ENCODE measurements around the gene PI4KA. TPM values are rescaled to one million over a fixed set of nuclear protein-coding genes. Genes with fewer than 3 reads are reported as not detected.

The PI4KA gene
- polyA plus RNA-seq, 1 of the 3 experiments (the other 2 are of a cell fraction), result 30.0 TPM

DNA sequence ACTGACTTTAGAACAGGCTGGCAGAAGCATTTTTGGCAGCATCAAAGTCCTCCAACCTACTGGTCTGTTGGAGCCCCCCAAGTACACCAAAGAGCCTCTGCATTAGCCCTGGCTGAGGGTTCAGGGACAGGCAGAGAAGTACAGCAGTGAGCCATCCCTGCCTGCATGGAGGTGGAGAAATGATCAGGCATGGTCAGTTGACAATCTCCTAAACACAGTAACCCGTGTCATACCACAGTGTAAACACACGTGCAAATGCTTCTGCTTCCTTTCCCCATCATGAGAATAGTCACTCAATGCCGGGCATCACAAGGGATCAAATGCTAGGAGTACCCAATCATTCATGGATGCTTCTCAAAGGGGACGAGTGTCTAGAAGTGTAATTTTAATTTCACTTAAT is 76.5 kb downstream of the PI4KA start:
- H4K20me1 ChIP-seq (ENCODE audit: insufficient read depth), result 0 out of 2 replicates have a peak, but pooled peaks cover 5% of the 10 kb centered on the region
- no peak overlapping the region for H2AFZ ChIP-seq (ENCODE audit: low read depth)
- ChIA-PET CTCF (interaction anchor here (1.3 to 3.9 kb wide), 2 partner anchors 21 to 42 kb away, joined by 3 to 16 read pairs; no protein-coding TSS in a partner anchor), POLR2A (no interaction called here)
- H3K4me2 ChIP-seq, result no peak overlapping the region
- no peaks in the 10 kb centered on the region for H3K9me2 ChIP-seq
- 95% methylated on average over 4 of the region's 4 CpGs for WGBS (ENCODE audit: low lambda C conversion rate)
- H3K36me3 ChIP-seq (replicated peaks in 1 of 2; ENCODE audit: control insufficient read depth in 1 of 2, insufficient read depth in 2 of 2, low read length in 1 of 2), result peaks cover 4 to 7% of the 10 kb centered on the region in 2 experiments
- H3K79me2 ChIP-seq (ENCODE audit: insufficient read depth), result no peaks in the 10 kb centered on the region
- H3F3A ChIP-seq (replicated peaks; ENCODE audit: insufficient read depth), result no peaks in the 10 kb centered on the region
- H3K27ac ChIP-seq (ENCODE audit: low read depth in 2 of 2, low read length in 1 of 2), result no peak overlapping the region
- no peaks in the 10 kb centered on the region for H3K4me1 ChIP-seq (ENCODE audit: control insufficient read depth in 1 of 2, insufficient read depth in 2 of 2, low read depth in 1 of 2, low read length in 1 of 2)
- TF ChIP-seq FOXM1 (IDR thresholded peaks at IDR 0.05; ENCODE audit: low read depth), result no peak
- no peak for TF ChIP-seq JUND (IDR thresholded peaks at IDR 0.05)
- no peak for TF ChIP-seq GATA2 (CRISPR knock-in tag; IDR thresholded peaks at IDR 0.05)
- TF ChIP-seq EZH2phosphoT487 (IDR thresholded peaks at IDR 0.05; ENCODE audit: borderline replicate concordance, low read depth), result no peak
- no peak for TF ChIP-seq TAF1 (IDR thresholded peaks at IDR 0.05; ENCODE audit: borderline replicate concordance, low read depth, low read length)
- TF ChIP-seq PBX3 (IDR thresholded peaks at IDR 0.05), result no peak
- TF ChIP-seq EP300 (IDR thresholded peaks at IDR 0.05; ENCODE audit: borderline replicate concordance in 1 of 2, low read depth in 1 of 2, low read length in 1 of 2), result no peak
- no peak for TF ChIP-seq ELF1 (IDR thresholded peaks at IDR 0.05)
- TF ChIP-seq MXI1 (IDR thresholded peaks at IDR 0.05; ENCODE audit: low read depth, low read length), result no peak
- TF ChIP-seq, protein P1, sequence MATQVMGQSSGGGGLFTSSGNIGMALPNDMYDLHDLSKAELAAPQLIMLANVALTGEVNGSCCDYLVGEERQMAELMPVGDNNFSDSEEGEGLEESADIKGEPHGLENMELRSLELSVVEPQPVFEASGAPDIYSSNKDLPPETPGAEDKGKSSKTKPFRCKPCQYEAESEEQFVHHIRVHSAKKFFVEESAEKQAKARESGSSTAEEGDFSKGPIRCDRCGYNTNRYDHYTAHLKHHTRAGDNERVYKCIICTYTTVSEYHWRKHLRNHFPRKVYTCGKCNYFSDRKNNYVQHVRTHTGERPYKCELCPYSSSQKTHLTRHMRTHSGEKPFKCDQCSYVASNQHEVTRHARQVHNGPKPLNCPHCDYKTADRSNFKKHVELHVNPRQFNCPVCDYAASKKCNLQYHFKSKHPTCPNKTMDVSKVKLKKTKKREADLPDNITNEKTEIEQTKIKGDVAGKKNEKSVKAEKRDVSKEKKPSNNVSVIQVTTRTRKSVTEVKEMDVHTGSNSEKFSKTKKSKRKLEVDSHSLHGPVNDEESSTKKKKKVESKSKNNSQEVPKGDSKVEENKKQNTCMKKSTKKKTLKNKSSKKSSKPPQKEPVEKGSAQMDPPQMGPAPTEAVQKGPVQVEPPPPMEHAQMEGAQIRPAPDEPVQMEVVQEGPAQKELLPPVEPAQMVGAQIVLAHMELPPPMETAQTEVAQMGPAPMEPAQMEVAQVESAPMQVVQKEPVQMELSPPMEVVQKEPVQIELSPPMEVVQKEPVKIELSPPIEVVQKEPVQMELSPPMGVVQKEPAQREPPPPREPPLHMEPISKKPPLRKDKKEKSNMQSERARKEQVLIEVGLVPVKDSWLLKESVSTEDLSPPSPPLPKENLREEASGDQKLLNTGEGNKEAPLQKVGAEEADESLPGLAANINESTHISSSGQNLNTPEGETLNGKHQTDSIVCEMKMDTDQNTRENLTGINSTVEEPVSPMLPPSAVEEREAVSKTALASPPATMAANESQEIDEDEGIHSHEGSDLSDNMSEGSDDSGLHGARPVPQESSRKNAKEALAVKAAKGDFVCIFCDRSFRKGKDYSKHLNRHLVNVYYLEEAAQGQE (IDR thresholded peaks at IDR 0.05; ENCODE audit: low read depth, low read length), result no peak
- TF ChIP-seq SIN3A (IDR thresholded peaks at IDR 0.05; ENCODE audit: borderline replicate concordance, low read depth, low read length), result no peak
- no peak for TF ChIP-seq CHD2 (IDR thresholded peaks at IDR 0.05; ENCODE audit: low read length, partially characterized antibody)
- TF ChIP-seq TEAD4 (IDR thresholded peaks at IDR 0.05; ENCODE audit: borderline replicate concordance, insufficient read depth), result no peak
- no peak for TF ChIP-seq NRF1 (IDR thresholded peaks at IDR 0.05; ENCODE audit: low read depth, low read length)
- TF ChIP-seq MEF2A (IDR thresholded peaks at IDR 0.05; ENCODE audit: borderline replicate concordance, low read depth), result no peak
- TF ChIP-seq RAD21 (IDR thresholded peaks at IDR 0.05; ENCODE audit: low read length), result no peak
- TF ChIP-seq POLR2AphosphoS5 (IDR thresholded peaks at IDR 0.05; ENCODE audit: low read depth, low read length), result no peak
- no peak overlapping the region for H3K4me3 ChIP-seq (ENCODE audit: low read depth in 2 of 2, low read length in 1 of 2)
- no peak overlapping the region for H3K9ac ChIP-seq
- no peaks in the 10 kb centered on the region for H3K27me3 ChIP-seq (ENCODE audit: insufficient read depth)
- DNase-seq, result no peak
- H3K9me3 ChIP-seq, result no peaks in the 10 kb centered on the region

All from SK-N-SH (cell line).